GM12872 (cell line): ENCODE results near the gene NUBPL.

Source experiments
- TF ChIP-seq, protein P1 (sequence below): IDR thresholded peaks from 3 replicates; pipeline ENCODE4 v1.5.1; 2011; ENCODE audit warnings: low read depth, mild to moderate bottlenecking, low read length, moderate library complexity; ENCODE audit not compliant: insufficient read depth

NUBPL gene

DNA sequence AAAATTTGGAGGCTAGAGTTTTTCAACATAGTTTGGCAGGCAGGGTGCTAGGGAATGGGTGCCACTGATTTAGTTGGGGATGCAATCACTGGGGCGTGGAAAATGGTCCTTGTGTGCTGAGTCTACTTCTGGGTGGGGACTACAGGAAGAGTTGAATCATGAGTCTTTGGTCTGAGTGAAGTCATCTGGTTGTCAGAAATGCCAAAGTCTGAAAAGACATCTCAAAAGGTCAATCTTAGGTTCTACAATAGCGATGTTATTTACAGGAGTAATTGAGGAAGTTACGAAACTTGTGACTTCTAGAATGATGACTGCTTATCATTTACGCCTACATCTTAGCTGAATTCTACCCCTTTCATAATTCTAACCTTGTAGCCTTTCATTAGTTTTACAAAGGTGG lies 209.1 kb downstream of the NUBPL start:
- TF ChIP-seq, protein P1, sequence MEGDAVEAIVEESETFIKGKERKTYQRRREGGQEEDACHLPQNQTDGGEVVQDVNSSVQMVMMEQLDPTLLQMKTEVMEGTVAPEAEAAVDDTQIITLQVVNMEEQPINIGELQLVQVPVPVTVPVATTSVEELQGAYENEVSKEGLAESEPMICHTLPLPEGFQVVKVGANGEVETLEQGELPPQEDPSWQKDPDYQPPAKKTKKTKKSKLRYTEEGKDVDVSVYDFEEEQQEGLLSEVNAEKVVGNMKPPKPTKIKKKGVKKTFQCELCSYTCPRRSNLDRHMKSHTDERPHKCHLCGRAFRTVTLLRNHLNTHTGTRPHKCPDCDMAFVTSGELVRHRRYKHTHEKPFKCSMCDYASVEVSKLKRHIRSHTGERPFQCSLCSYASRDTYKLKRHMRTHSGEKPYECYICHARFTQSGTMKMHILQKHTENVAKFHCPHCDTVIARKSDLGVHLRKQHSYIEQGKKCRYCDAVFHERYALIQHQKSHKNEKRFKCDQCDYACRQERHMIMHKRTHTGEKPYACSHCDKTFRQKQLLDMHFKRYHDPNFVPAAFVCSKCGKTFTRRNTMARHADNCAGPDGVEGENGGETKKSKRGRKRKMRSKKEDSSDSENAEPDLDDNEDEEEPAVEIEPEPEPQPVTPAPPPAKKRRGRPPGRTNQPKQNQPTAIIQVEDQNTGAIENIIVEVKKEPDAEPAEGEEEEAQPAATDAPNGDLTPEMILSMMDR = no peak

DNA sequence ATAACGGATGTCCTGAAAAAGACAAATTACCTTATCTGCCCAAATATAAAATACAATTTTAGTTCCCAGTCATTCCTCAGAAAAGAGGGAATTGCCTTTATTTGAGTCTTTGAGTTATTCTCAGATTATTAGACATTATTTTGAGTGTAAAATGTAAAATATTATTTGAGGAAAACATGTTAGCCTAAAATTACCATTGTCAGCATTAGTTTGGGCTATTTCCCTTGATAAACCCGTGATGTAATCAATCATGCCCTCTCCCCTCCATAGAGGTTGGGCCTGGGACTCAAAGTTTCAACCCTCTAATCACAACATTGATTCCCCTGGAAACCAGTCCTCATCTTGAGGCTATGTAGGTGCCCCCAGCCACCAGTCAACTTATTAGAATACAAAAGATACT lies 213.4 kb downstream of the NUBPL start:
- TF ChIP-seq, protein P1 = no peak

DNA sequence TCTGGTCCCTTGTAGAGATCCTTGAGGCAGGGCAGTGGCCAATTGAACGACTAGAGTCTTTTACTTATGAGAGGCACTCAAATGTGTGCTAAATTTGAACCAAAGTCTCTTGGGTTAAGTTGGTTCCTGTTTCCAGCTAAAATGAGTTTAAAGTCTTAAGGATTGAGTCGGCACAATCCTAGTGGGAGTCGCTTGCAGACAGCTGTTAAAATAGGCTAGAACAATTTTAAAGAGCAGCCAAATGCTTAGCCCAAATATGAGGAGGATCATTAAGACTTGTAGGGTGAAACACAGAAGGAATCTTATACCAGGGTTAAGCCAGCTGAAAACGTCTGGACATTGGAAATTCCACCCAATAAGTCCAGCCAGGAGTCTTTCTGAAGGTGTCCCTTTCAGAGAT lies 216.1 kb downstream of the NUBPL start:
- TF ChIP-seq, protein P1 = no peak

DNA sequence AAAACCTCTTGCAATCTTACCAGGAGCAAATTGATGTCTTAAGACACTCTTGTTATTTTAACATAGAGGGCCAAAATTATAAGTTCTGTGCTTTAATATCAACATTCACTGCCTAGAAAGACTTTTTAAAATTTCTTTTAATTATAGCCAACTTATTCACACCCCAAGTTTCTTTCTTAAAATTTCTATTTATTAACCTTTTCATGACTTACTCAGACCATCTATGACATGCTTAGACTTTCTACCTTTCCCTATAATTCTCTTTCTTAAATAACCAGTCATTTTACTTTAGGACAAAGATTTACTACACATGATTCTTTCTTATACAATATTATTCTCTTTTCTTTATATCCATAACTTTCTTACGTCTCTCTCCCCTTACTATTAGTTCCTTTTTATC lies 220.4 kb downstream of the NUBPL start:
- TF ChIP-seq, protein P1 = no peak

DNA sequence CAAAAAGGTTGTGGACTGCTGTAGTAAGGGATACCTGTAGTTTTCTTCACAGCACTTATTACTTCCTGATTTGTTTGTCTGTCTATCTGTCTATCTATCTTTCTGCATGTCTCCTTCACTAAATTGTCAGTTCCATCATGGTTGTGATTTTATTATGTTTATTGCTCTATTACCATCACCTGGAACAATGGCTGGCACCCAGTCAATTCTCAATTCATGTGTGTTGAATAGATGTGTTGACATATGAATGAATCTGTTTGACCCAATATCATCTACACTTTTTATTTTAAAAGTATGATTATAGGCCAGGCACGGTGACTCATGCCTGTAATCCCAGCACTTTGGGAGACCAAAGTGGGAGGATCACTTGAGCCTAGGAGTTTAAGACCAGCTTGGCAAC lies 224.4 kb downstream of the NUBPL start:
- TF ChIP-seq, protein P1 = no peak

DNA sequence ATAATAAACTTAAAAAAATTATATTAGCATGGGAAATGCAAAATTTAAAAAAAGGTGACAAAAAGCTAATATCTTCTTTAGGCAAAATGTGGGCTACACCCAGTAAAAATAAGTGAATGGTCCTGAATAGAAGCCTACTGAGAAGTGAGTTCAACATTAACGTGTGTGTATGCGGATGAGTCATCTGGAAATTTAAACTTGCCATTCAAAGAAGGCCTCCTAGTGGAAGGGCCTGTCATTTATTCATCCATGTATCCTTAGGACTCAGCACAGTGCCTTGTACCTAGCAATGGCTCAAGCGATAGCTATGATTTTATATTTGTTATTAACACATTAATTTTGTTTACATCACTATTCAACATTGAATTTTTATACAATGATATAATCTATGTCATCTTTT lies 226.2 kb downstream of the NUBPL start:
- TF ChIP-seq, protein P1 = 0 out of 3 replicates have a peak, but pooled peaks have one; percentile 4

DNA sequence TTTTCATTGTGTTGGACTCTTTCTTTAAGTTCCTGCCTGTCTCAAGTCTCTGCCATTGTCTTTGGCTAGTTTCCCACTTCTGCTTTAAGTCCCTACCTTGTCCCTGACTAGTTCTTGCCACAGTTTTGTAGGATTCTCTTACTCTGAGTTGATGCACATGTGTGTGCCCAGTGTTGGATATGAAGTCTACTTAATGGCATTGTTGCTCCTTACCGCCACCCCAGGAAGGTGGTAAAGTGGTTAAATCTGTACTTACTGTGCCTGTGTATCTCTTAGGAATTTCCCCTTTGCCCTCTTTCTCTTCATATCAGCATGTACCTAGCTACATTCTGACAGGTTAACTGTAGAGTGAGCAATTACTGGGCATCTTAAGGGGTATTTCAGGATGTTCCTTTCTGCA lies 227.1 kb downstream of the NUBPL start:
- TF ChIP-seq, protein P1 = no peak

DNA sequence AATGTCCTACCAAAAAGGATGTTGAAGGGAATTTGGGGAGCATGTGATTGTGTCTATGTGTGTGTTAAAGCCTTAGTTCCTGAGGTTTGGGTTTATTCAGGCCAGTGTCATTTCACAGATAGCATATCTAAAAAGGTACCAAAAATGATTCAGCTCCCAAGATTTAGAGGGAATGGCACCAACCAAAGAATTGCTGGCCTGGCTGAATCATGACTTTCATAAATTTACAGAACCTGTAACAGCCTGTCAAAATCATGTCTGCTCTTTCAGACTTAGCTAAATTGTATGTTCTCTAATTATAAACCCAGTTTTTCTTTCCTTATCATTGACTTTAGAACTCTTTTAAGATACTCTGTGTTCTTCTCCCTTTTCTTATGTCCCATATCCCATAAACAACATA lies 231.5 kb downstream of the NUBPL start:
- TF ChIP-seq, protein P1 = no peak
